ENCODE results near the gene PELI1.

Gene PELI1

DNA sequence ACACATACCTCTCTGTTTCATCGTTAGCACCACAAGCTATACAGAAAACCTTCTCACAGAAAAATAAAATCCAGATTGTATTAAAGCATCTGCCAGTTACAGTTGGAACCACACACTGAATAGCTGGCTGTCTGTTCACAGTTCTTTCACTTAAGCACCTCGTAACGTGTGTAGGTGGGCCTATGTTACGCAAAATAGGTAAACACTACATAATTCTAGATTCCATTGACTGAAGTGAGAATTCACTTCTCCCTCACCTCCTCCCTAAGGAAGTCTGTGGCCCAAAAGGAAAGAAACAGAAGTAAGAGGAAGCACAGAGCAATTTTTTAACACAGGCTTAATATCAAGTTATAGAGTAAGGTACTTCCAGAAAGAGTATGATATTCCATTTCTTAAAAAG, 24.9 kb downstream of the PELI1 start:
- no peak for TF ChIP-seq ZC3H10 (CRISPR knock-in tag; IDR thresholded peaks at IDR 0.05)
- TF ChIP-seq, protein P1, sequence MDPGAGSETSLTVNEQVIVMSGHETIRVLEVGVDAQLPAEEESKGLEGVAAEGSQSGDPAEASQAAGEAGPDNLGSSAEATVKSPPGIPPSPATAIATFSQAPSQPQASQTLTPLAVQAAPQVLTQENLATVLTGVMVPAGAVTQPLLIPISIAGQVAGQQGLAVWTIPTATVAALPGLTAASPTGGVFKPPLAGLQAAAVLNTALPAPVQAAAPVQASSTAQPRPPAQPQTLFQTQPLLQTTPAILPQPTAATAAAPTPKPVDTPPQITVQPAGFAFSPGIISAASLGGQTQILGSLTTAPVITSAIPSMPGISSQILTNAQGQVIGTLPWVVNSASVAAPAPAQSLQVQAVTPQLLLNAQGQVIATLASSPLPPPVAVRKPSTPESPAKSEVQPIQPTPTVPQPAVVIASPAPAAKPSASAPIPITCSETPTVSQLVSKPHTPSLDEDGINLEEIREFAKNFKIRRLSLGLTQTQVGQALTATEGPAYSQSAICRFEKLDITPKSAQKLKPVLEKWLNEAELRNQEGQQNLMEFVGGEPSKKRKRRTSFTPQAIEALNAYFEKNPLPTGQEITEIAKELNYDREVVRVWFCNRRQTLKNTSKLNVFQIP (CRISPR knock-in tag; IDR thresholded peaks at IDR 0.05; ENCODE audit: borderline replicate concordance, low read depth) = no peak
- no peak for TF ChIP-seq ISL1 (CRISPR knock-in tag; IDR thresholded peaks at IDR 0.05)
- TF ChIP-seq, protein P2, sequence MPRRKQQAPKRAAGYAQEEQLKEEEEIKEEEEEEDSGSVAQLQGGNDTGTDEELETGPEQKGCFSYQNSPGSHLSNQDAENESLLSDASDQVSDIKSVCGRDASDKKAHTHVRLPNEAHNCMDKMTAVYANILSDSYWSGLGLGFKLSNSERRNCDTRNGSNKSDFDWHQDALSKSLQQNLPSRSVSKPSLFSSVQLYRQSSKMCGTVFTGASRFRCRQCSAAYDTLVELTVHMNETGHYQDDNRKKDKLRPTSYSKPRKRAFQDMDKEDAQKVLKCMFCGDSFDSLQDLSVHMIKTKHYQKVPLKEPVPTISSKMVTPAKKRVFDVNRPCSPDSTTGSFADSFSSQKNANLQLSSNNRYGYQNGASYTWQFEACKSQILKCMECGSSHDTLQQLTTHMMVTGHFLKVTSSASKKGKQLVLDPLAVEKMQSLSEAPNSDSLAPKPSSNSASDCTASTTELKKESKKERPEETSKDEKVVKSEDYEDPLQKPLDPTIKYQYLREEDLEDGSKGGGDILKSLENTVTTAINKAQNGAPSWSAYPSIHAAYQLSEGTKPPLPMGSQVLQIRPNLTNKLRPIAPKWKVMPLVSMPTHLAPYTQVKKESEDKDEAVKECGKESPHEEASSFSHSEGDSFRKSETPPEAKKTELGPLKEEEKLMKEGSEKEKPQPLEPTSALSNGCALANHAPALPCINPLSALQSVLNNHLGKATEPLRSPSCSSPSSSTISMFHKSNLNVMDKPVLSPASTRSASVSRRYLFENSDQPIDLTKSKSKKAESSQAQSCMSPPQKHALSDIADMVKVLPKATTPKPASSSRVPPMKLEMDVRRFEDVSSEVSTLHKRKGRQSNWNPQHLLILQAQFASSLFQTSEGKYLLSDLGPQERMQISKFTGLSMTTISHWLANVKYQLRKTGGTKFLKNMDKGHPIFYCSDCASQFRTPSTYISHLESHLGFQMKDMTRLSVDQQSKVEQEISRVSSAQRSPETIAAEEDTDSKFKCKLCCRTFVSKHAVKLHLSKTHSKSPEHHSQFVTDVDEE (CRISPR knock-in tag; IDR thresholded peaks at IDR 0.05) = no peak
- TF ChIP-seq CSDC2 (CRISPR knock-in tag; IDR thresholded peaks at IDR 0.05) = no peak
- no peak for TF ChIP-seq ARNTL (CRISPR knock-in tag; IDR thresholded peaks at IDR 0.05; ENCODE audit: borderline replicate concordance, low read depth)
- no peak for TF ChIP-seq SNAI2 (CRISPR knock-in tag; IDR thresholded peaks at IDR 0.05)
- TF ChIP-seq, protein P3, sequence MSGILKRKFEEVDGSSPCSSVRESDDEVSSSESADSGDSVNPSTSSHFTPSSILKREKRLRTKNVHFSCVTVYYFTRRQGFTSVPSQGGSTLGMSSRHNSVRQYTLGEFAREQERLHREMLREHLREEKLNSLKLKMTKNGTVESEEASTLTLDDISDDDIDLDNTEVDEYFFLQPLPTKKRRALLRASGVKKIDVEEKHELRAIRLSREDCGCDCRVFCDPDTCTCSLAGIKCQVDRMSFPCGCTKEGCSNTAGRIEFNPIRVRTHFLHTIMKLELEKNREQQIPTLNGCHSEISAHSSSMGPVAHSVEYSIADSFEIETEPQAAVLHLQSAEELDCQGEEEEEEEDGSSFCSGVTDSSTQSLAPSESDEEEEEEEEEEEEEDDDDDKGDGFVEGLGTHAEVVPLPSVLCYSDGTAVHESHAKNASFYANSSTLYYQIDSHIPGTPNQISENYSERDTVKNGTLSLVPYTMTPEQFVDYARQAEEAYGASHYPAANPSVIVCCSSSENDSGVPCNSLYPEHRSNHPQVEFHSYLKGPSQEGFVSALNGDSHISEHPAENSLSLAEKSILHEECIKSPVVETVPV (CRISPR knock-in tag; IDR thresholded peaks at IDR 0.05) = no peak
- TF ChIP-seq ESRRG (CRISPR knock-in tag; IDR thresholded peaks at IDR 0.05) = no peak
- no peak for TF ChIP-seq ZNF70 (CRISPR knock-in tag; IDR thresholded peaks at IDR 0.05)
- TF ChIP-seq OSR1 (CRISPR knock-in tag; IDR thresholded peaks at IDR 0.05) = no peak
- TF ChIP-seq ZFP3 (CRISPR knock-in tag; IDR thresholded peaks at IDR 0.05) = no peak
- no peak for TF ChIP-seq BACH2 (CRISPR knock-in tag; IDR thresholded peaks at IDR 0.05; ENCODE audit: borderline replicate concordance)
- no peak for TF ChIP-seq PATZ1 (CRISPR knock-in tag; IDR thresholded peaks at IDR 0.05; ENCODE audit: borderline replicate concordance)
- TF ChIP-seq ZNF565 (CRISPR knock-in tag; conservative IDR thresholded peaks at IDR 0.05; ENCODE audit: low read depth) = no peak
- TF ChIP-seq TCF4 (CRISPR knock-in tag; IDR thresholded peaks at IDR 0.05; ENCODE audit: borderline replicate concordance) = no peak
- no peak for TF ChIP-seq GLIS3 (CRISPR knock-in tag; IDR thresholded peaks at IDR 0.05)
- no peak for ATAC-seq

DNA sequence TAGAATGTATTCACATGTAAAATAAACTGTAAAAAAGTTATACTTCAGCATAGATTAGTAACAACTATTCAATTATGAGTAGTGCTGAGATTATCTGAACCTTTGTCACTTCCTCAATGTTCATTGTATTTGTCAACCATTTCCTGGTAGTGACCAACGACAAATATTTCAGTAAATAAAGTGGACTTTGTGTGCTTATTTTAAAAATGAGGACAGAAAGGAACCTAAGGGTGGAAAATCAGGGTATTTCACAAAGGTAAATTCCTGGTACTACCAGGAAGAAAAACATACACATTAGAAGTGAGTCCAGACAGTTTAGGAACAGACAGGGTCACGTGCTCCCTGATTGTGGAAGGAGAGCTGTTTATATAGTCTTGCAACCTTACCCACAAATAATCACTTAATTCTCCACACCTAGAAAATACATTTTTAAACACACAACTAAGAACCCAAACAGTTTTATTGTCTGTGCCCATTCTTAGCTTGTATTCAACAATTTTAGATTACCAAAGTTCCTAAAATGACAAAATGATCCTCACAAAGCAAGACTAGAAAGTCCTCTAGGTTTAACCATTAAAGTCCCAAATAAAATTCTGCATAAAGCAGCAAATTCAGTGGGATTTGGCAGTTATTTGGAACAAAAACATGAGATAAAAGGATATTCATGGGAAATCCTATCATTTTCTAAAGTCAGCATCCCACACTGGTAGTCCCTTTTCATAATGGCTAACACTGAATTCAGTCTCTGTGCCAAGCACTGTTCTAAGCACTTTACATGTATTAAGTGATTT, 28.2 kb downstream of the PELI1 start:
- no peak for TF ChIP-seq BACH2 (CRISPR knock-in tag; IDR thresholded peaks at IDR 0.05; ENCODE audit: borderline replicate concordance)
- TF ChIP-seq, protein P3 (CRISPR knock-in tag; IDR thresholded peaks at IDR 0.05) = no peak
- no peak for ATAC-seq

DNA sequence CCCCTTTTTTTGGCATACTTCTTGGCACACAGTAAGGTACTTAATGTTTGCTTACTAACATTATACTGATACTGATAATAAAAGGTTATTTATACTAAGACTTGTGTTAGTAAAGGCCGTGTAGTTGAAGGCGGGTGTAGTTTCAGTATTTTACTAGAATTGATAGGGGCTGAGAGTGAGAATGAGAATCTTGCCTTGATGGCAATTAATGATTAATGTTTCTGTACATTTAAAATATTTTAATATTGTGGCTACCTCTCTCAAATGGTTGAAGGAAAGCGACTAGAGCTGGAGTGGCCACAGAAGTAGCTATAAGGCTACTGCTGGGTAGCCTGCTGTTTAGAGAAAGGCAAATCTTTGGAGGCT, 29.3 kb downstream of the PELI1 start:
- TF ChIP-seq PPARA (CRISPR knock-in tag; IDR thresholded peaks at IDR 0.05; ENCODE audit: borderline replicate concordance) (no peak), ZFP30 (CRISPR knock-in tag; IDR thresholded peaks at IDR 0.05) (no peak), TOX (CRISPR knock-in tag; IDR thresholded peaks at IDR 0.05; ENCODE audit: borderline replicate concordance) (no peak)
- TF ChIP-seq, protein P3 (CRISPR knock-in tag; IDR thresholded peaks at IDR 0.05) = no peak
- TF ChIP-seq, protein P4, sequence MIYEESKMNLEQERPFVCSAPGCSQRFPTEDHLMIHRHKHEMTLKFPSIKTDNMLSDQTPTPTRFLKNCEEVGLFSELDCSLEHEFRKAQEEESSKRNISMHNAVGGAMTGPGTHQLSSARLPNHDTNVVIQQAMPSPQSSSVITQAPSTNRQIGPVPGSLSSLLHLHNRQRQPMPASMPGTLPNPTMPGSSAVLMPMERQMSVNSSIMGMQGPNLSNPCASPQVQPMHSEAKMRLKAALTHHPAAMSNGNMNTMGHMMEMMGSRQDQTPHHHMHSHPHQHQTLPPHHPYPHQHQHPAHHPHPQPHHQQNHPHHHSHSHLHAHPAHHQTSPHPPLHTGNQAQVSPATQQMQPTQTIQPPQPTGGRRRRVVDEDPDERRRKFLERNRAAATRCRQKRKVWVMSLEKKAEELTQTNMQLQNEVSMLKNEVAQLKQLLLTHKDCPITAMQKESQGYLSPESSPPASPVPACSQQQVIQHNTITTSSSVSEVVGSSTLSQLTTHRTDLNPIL (CRISPR knock-in tag; IDR thresholded peaks at IDR 0.05; ENCODE audit: low read depth) = no peak
- no peak for ATAC-seq

Data from SK-N-SH treated with all-trans-retinoic acid at 6 μM for 48 hours (cell line).